Caki2 (cell line): ENCODE results near the gene NPDC1. TPM values are rescaled to one million over a fixed set of nuclear protein-coding genes. Genes with fewer than 3 reads are reported as not detected.

Experiments
- DNase-seq: peaks from one replicate; pipeline ENCODE4 v3.0.0-alpha.2; 2015; ENCODE audit warnings: low read depth
- in situ Hi-C: cut with HindIII; loops from 2 replicates; pipeline ENCODE4 v1.10.0; 2016; ENCODE audit warnings: low sequenced_read_pairs, low pct_unique_long_range_greater_than_20kb, mixed read lengths
- total RNA-seq: library from RNA; depleted of rRNA; stranded (reverse); fragments of >200 nt; shearing (Covaris generic); gene quantifications from 2 replicates; pipeline ENCODE4 v1.2.3, GENCODE V29; 2014; ENCODE audit warnings: low replicate concordance

Gene NPDC1
- total RNA-seq, 1 experiment from 2014 or later, result 31.8 TPM

DNA sequence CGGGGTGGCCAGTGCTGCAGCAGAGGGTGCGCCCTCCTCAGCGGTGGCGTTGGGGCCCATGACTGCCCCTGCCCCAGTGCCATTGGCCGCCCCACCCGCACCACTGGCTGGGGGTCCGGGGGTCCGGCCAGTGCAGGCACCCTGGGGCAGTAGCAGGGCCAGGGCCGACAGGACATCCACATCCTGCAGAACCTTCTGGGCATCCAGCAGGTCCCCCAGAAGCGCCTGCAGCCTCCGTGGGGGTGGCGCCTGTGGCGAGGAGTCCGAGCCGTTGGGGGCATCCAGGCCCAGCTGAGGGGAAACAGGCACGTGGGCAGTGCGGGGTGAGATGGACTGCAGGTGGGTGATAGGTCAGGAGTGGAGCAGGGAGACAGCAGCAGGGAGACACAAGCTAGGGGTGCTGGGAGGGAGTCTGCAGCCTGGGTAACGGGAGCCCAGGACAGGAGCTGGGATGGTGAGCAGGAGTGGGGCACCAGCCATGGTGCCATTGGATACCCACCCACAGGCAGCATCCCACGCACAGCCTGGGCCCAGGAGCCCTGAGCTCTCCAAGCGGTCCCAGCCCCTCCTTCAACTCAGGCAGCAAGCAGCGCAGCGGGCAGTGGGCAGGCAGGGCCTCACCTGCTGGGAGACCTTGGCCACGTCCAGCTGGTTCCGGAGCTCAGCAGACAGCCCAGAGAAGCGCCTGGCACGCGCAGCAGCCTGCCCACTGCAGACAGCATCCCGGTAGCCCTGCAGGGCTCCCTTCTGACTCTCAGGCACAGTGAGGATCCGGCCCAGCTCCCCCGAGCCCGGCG, 25.0 kb downstream of the NPDC1 start:
- in situ Hi-C loops, result no loop called here
- DNase-seq, result no peak

DNA sequence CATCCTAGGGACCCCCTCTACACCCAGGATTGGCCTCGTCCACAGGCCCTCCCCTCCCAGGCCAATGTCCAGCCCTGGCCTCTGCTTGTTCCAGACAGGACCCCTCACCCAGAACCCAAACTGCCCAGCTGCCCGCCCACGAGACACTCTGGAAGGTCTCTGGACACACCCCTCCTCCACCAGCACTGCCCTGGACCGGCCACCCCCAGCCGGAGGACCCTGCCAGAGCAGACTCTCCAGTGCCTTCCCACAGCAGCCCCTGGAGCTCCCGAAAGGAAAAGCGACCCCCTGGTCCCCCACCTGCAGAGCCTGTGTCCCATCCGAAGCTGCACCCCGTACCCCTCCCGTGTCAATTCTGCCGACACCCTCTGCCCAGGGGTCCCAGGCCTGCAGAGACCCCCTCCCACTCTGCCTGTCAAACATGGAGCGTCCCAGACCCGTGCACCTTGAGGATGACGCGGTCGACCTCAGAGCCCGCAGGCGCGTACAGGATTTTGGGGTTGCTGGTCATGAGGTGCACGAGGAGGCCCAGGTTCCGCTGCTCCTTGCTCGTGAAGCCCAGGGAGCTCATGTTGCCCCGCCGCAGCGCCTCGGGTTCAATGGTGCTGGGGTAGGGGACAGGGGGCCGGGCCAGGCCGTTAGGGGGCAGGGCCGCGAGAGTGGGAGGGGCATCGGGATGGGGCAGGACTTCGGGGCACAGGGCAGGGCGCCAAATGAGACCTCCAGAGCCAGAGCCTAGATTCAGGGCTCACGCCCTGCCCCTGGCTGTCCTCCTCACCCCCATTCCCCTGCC, 25.9 kb downstream of the NPDC1 start:
- in situ Hi-C loops, result no loop called here

GRCh38 chr9:137018761-137019559, 27.0 kb downstream of the NPDC1 start:
- in situ Hi-C loops, result no loop called here
- no peak for DNase-seq

More for the DNA sequence above, 25.9 kb downstream of the NPDC1 start:
- DNase-seq, result no peak

GRCh38 chr9:137017791-137018497, 28.0 kb downstream of the NPDC1 start:
- no peak for DNase-seq
- in situ Hi-C loops, result no loop called here

DNA sequence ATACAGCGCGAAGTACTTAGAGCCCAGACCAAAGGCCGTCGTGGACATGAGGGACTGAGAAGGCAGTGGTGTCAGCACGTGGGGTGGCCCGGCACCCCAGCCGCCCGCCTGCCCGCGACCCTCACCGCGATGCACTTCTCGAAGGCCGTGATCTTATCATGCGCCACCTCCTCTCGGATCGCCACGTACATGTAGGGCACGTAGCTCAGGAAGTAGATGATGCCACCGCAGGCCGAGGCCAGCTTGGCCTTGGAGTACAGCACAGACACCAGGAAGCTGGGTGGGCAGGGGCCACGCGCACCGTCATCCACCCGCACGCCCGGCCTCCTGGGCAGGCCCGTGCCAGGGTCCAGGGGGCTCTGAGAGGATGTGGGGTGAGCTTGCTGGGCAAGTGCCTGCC, 28.9 kb downstream of the NPDC1 start:
- DNase-seq, result no peak
- in situ Hi-C loops, result no loop called here

DNA sequence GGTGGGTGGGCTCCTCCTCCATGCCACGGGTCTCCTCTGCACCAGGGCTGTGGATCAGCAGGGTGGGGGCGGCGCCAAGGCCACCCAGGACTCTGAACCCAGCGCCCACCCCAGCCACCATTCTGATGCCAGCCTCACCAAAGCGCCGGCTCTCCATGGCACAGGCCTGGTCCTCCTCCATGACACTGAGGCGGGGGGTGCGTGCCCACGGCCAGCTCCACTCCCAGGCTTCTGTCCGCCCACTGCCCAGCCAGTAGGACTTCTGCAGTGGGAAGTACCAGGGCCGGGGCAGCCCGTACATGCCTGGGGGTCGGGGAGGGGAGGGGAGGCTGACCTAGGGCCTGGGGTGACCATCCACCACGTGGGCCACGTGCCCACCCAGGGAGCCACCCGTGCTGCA, 29.5 kb downstream of the NPDC1 start:
- DNase-seq, result no peak
- in situ Hi-C loops, result no loop called here

- in situ Hi-C loops, result no loop called here
- no peak for DNase-seq
Observed at GRCh38 chr9:137015976-137016375, 30.0 kb downstream of the NPDC1 start.

- in situ Hi-C loops, result no loop called here
- DNase-seq, result no peak
Observed at GRCh38 chr9:137015540-137015930, 30.4 kb downstream of the NPDC1 start.

- in situ Hi-C loops, result no loop called here
- no peak for DNase-seq
Observed at GRCh38 chr9:137014776-137015539, 31.0 kb downstream of the NPDC1 start.

- DNase-seq, result no peak
- in situ Hi-C loops, result no loop called here
Observed at GRCh38 chr9:137014166-137014565, 31.8 kb downstream of the NPDC1 start.

DNA sequence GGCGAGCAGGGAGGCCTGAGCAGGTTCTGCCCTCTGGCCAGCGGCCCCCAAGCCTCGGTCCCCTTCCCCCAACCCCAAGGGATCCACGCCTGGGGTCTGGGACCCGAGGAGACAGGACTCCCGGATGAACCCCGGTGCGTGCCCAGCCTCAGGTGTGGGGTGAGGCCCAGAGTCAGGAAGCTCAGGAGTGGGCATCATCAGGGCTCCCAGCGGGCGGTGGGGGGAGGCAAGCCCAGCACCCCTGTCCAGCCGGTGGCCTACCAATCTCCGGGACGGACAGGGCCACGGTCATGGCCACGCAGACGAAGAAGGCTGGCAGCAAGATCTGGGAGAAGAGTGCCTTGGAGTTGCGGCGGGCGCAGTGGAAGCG, 32.4 kb downstream of the NPDC1 start:
- DNase-seq, result no peak
- in situ Hi-C loops, result no loop called here

DNA sequence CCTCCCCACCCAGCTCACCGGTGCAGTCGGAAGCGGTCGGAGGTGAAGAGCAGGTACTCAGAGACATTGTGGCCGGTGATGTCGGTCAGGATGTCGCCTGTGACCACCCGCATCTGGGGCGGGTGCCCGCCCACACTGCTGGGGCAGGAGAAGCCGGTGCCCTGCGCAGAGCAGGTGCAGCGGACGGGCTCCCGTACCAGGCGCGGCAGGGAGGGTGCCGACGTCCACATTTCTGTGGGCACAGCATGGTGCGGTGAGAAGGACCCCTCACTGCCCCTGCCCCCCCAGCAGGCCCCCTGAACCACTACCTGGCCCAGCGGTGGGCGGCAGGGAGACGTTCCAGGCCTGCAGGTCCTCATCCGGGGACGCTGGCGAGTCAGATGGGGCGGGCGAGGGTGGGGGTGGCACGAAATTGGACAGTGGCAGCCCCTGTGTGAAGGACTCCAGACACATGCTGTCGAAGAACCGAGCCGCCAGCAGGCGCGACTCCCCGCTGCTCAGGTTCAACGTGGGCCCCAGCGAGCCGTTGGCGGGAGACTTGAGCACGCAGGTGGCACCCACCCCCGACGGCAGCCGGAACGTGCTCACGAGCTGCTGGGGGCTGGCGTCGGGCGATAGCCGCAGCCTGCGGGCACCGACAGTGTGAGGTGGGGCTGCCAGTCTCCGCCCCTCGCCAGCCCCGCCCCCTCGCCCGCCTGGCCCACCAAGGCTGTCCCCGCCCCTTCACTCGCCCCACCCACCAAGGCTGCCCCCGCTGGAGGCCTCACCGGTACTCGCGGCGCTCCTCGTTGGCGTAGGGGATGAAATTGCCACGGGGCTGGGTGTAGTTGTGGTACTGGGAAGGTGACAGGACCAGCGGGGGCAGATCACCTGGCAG, 33.0 kb downstream of the NPDC1 start:
- no peak for DNase-seq

DNA sequence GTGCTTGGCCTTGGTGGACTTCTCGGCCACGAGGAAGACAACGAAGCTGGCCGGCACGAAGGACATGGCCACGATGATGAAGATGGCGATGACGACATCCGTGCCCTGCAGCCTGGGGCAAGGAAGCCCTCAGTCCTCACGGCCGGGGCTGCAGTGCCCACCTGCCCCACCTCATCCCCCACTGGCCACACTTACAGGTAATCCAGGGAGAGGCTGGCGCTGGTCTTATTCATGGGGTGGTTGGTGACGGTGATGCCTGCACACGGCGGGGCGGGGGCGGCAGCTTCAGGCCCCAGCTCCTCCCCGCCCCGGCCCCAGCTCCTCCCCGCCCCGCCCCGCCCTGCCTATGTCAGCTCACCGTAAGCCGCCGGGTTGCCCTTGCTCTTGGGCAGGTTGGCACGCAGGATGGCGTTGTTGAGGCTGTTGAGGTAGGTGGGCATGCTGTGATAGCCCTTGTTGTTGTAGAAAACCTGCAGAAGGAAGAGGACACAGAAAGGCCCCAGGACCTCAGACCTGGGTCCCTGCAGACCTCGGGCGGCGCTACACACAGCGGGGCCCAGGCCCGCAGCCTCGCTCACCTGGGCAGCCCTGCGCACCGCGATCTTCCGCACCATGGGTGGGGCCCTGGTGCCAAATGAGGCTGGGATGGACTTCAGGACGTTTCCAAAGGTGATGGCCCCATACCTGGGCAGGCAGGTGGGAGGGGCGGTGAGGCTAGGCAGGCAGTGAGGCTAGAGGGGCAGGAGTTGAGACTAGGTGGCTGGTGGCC, 33.9 kb downstream of the NPDC1 start:
- in situ Hi-C loops, result no loop called here
- no peak for DNase-seq

More for the DNA sequence above, 33.0 kb downstream of the NPDC1 start:
- in situ Hi-C loops, result no loop called here

- no peak for DNase-seq
- in situ Hi-C loops, result no loop called here
Observed at GRCh38 chr9:137011156-137011555, 34.8 kb downstream of the NPDC1 start.

DNA sequence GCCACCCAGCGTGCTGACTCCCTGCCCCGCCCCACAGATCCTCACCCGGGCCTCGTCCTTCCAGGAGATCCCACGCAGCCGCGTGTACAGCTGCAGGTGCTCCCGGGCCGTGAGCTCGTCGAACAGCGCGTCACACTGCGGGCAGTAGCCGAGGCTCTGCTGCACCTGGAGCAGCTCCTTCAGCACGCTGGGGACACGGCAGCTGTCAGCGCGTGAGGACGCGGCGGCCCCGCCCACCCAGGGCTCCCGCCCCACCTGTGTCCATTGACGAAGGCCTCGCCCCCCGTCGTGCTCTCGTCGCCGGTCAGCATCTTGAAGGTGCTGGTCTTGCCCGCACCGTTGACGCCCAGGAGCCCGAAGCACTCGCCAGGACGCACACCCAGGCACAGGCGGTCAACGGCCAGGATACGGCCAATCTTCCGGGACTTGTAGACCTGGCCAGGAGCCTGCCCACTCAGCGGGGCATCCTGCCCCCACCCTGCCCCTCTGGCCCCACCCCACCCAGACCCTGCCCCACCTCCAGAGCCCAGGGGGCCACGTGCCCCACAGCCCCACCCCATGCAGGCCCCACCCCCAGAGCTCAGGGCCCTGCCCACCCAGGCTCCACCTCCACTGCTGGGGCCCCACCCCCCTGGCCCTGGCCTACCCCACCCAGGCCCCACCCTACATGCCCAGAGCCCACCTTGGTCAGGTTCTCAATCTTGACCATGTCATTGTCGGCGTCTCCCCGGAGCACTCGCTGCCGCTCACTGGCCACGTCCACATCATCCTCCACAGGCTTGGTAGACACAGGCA, 35.8 kb downstream of the NPDC1 start:
- in situ Hi-C loops, result no loop called here
- DNase-seq, result no peak
